Esophagus muscularis mucosa (tissue), 4 donors: ENCODE results near the gene PTPRQ. TPM values are rescaled to one million over a fixed set of nuclear protein-coding genes. Genes with fewer than 3 reads are reported as not detected.

ENCODE experiments used
- DNase-seq: peaks from one replicate; pipeline ENCODE4 v3.0.0-alpha.2; 2017; ENCODE audit errors: extremely low spot score
- H3K27ac ChIP-seq, 4 donors: fragments of 200-600 bp; sonication (generic); replicated peaks in 1 of 4; 1 replicate in 3 of 4; 2 replicates in 1 of 4; pipeline ENCODE4 v1.5.1; 2016 to 2019; ENCODE audit warnings: mild to moderate bottlenecking in 1 of 4
- H3K27me3 ChIP-seq, 4 donors: fragments of 200-600 bp; sonication (generic); one replicate each; pipeline versions ENCODE4 v1.5.1 to v1.6.0; 2016 to 2019
- H3K36me3 ChIP-seq, 4 donors: fragments of 200-600 bp; sonication (generic); one replicate each; pipeline ENCODE4 v1.5.1; 2016 to 2019
- H3K4me1 ChIP-seq, 4 donors: fragments of 200-600 bp; sonication (generic); one replicate each; pipeline ENCODE4 v1.5.1; 2016 to 2019
- H3K4me3 ChIP-seq, 4 donors: fragments of 200-600 bp; sonication (generic); 1 replicate in 2 of 4; 2 replicates in 2 of 4; pipeline ENCODE4 v1.5.1; 2016 to 2019; ENCODE audit warnings: mild to moderate bottlenecking in 4 of 4, moderate library complexity in 1 of 4
- H3K9me3 ChIP-seq, 4 donors: fragments of 200-600 bp; sonication (generic); 1 replicate in 3 of 4; 2 replicates in 1 of 4; pipeline ENCODE4 v1.5.1; 2016 to 2019
- CTCF ChIP-seq, 3 experiments: fragments of 200-600 bp in 2 of 3; fragments of 450-650 bp in 1 of 3; sonication (generic) in 2 of 3; IDR thresholded peaks; one replicate each; pipeline ENCODE4 v1.5.1; 2017 to 2019; ENCODE audit warnings: antibody characterized with exemption in 3 of 3, mild to moderate bottlenecking in 2 of 3, moderate library complexity in 1 of 3
- EP300 ChIP-seq: sonication (generic); formaldehyde crosslinking; IDR thresholded peaks from one replicate; pipeline ENCODE4 v1.6.1; 2017; ENCODE audit warnings: antibody characterized with exemption
- POLR2A ChIP-seq: fragments of 450-650 bp; IDR thresholded peaks from one replicate; pipeline ENCODE4 v1.6.1; 2017; ENCODE audit warnings: antibody characterized with exemption, moderate library complexity, mild to moderate bottlenecking, low read depth
- POLR2AphosphoS5 ChIP-seq, 2 donors: sonication (generic); formaldehyde crosslinking; IDR thresholded peaks; one replicate each; pipeline ENCODE4 v1.6.1; 2017; ENCODE audit warnings: antibody characterized with exemption in 2 of 2
- WGBS: methylation state at CpG from one replicate; pipeline ENCODE4 v1.1.5; 2018; 5-methylcytosine and 5-hydroxymethylcytosine counted together
- intact Hi-C: fragments of 100-400 bp; cut with DNase I; formaldehyde crosslinking; loops from one replicate; pipeline ENCODE4 v1.15.1; 2023
- total RNA-seq, 4 donors: library from RNA; depleted of rRNA; stranded (reverse); fragments of >200 nt; gene quantifications; one replicate each; pipeline versions ENCODE4 v1.1.0 to v1.2.1, GENCODE V29; 2016

The PTPRQ gene
- total RNA-seq, 4 donors from 2014 or later: 2.0 to 13.7 (median 4.6) TPM

GRCh38 chr12:80717856-80718255 is 273.8 kb downstream of the PTPRQ start:
- H3K36me3 ChIP-seq: no peaks in the 10 kb centered on the region
- no peaks in the 10 kb centered on the region for H3K4me1 ChIP-seq
- H3K9me3 ChIP-seq: no peaks in the 10 kb centered on the region
- H3K27me3 ChIP-seq: peaks cover 0 to 10% (median 0%) of the 10 kb centered on the region in 4 donors
- WGBS: 85% methylated on average over 4 of the region's 4 CpGs
- no peak for DNase-seq
- no peak overlapping the region for H3K27ac ChIP-seq
- TF ChIP-seq POLR2A (no peak), POLR2AphosphoS5 (IDR thresholded peaks at IDR 0.05) (no peak), CTCF (IDR thresholded peaks at IDR 0.05) (no peak), EP300 (no peak)
- no peak overlapping the region for H3K4me3 ChIP-seq
- intact Hi-C loops: no loop called here

GRCh38 chr12:80720516-80720915 is 276.5 kb downstream of the PTPRQ start:
- Histone ChIP-seq H3K4me1 (no peaks in the 10 kb centered on the region), H3K27ac (no peak overlapping the region), H3K4me3 (no peak overlapping the region), H3K9me3 (no peaks in the 10 kb centered on the region), H3K27me3 (peaks cover 0 to 10% (median 0%) of the 10 kb centered on the region in 4 donors), H3K36me3 (no peaks in the 10 kb centered on the region)
- 86% methylated on average over 1 of the region's 1 CpG for WGBS
- no peak for TF ChIP-seq EP300
- TF ChIP-seq POLR2AphosphoS5 (IDR thresholded peaks at IDR 0.05): no peak
- no peak for TF ChIP-seq CTCF (IDR thresholded peaks at IDR 0.05)
- TF ChIP-seq POLR2A: no peak
- no peak for DNase-seq
- intact Hi-C loops: no loop called here

DNA sequence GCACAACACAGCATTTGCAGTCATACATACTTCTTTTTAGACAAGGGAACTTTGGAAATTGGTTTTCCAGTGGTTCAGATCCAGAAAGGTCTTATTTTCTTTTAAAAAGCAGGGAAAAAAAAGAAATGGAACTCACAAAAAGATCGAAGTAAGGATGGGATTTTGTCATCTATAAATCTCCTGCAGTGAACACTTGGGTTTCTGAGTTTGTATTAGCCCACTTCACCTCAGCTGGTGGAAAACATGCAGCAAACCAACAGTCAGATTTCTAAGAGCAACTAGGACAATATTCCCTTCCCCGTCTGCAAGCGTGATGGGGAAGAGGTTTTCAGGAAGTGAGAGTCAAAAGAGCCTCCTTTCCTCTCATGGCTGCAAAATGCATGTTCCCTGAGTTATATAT is 277.3 kb downstream of the PTPRQ start:
- intact Hi-C loops: no loop called here
- H3K36me3 ChIP-seq: no peaks in the 10 kb centered on the region
- no peak overlapping the region for H3K4me3 ChIP-seq
- no peaks in the 10 kb centered on the region for H3K9me3 ChIP-seq
- TF ChIP-seq POLR2AphosphoS5 (IDR thresholded peaks at IDR 0.05) (no peak), EP300 (no peak), CTCF (IDR thresholded peaks at IDR 0.05) (no peak), POLR2A (no peak)
- no peaks in the 10 kb centered on the region for H3K4me1 ChIP-seq
- DNase-seq: no peak
- H3K27ac ChIP-seq: no peak overlapping the region
- 78% methylated on average over 3 of the region's 3 CpGs for WGBS
- H3K27me3 ChIP-seq: peaks cover 0 to 10% (median 0%) of the 10 kb centered on the region in 4 donors
